Lower leg skin (tissue), 3 donors: Measurements from ENCODE around the gene ZNF165.

Experiments used
- CTCF ChIP-seq, 3 donors: fragments of 450-650 bp; IDR thresholded peaks; one replicate each; pipeline ENCODE4 v1.5.1; 2016; ENCODE audit warnings: antibody characterized with exemption in 3 of 3, mild to moderate bottlenecking in 3 of 3, moderate library complexity in 2 of 3
- POLR2A ChIP-seq, 2 donors: fragments of 450-650 bp; IDR thresholded peaks; one replicate each; pipeline ENCODE4 v1.6.1; 2016 to 2017; ENCODE audit warnings: antibody characterized with exemption in 2 of 2, mild to moderate bottlenecking in 1 of 2, moderate library complexity in 1 of 2

GRCh38 chr6:28134015-28134414, 53.6 kb downstream of the ZNF165 start:
- TF ChIP-seq CTCF (IDR thresholded peaks at IDR 0.05): no peak
- TF ChIP-seq POLR2A (IDR thresholded peaks at IDR 0.05): no peak
